Neutrophil (primary cell): ENCODE measurements around the gene FCER1G.

ENCODE experiments used
- H3K27ac ChIP-seq: fragments of 200-600 bp; sonication (generic); 2 replicates; pipeline ENCODE4 v1.5.1; 2016; ENCODE audit warnings: mild to moderate bottlenecking, moderate library complexity
- H3K27me3 ChIP-seq: fragments of 200-600 bp; sonication (generic); 2 replicates; pipeline ENCODE4 v1.6.0; 2016; ENCODE audit warnings: mild to moderate bottlenecking
- H3K36me3 ChIP-seq: fragments of 200-600 bp; sonication (generic); 2 replicates; pipeline ENCODE4 v1.5.1; 2017
- H3K4me1 ChIP-seq, 2 experiments: fragments of 200-600 bp in 1 of 2; sonication (generic) in 1 of 2; 1 replicate in 1 of 2; 2 replicates in 1 of 2; pipeline versions ENCODE4 v1.5.1 to v1.6.1; 2013 to 2016; ENCODE audit warnings: low read depth in 1 of 2, low read length in 1 of 2, mild to moderate bottlenecking in 1 of 2, moderate library complexity in 1 of 2; ENCODE audit not compliant: control insufficient read depth in 1 of 2, insufficient read depth in 1 of 2
- H3K4me3 ChIP-seq, 2 experiments: fragments of 200-600 bp in 1 of 2; sonication (generic) in 1 of 2; 1 replicate in 1 of 2; 2 replicates in 1 of 2; pipeline ENCODE4 v1.5.1; 2013 to 2016; ENCODE audit warnings: low read depth in 1 of 2, low read length in 1 of 2, mild to moderate bottlenecking in 1 of 2, moderate library complexity in 1 of 2
- H3K9me3 ChIP-seq: fragments of 200-600 bp; sonication (generic); 2 replicates; pipeline ENCODE4 v1.5.1; 2016
- CTCF ChIP-seq: fragments of 200-600 bp; sonication (generic); IDR thresholded peaks from 2 replicates; pipeline ENCODE4 v1.5.1; 2016; ENCODE audit warnings: antibody characterized with exemption

FCER1G gene

GRCh38 chr1:161193561-161194235 is 21.4 kb upstream of the FCER1G start:
- Histone ChIP-seq H3K4me1 (peaks cover 3 to 9% of the 10 kb centered on the region in 2 experiments), H3K27me3 (no peaks in the 10 kb centered on the region), H3K9me3 (no peaks in the 10 kb centered on the region), H3K36me3 (no peaks in the 10 kb centered on the region), H3K27ac (no peak overlapping the region), H3K4me3 (no peak overlapping the region)
- TF ChIP-seq CTCF: no peak

GRCh38 chr1:161195171-161195570 is 19.9 kb upstream of the FCER1G start:
- no peaks in the 10 kb centered on the region for H3K27me3 ChIP-seq
- no peaks in the 10 kb centered on the region for H3K36me3 ChIP-seq
- peaks cover 3 to 9% of the 10 kb centered on the region in 2 experiments for H3K4me1 ChIP-seq
- no peaks in the 10 kb centered on the region for H3K9me3 ChIP-seq
- H3K27ac ChIP-seq: no peak overlapping the region
- TF ChIP-seq CTCF: no peak
- no peak overlapping the region for H3K4me3 ChIP-seq

- Histone ChIP-seq H3K4me1 (peaks cover 8 to 12% of the 10 kb centered on the region in 2 experiments), H3K27me3 (no peaks in the 10 kb centered on the region), H3K36me3 (no peaks in the 10 kb centered on the region), H3K4me3 (no peak overlapping the region), H3K9me3 (no peaks in the 10 kb centered on the region), H3K27ac (no peak overlapping the region)
- no peak for TF ChIP-seq CTCF
Observed at GRCh38 chr1:161196111-161196510, 19.0 kb upstream of the FCER1G start.

- Histone ChIP-seq H3K27me3 (no peaks in the 10 kb centered on the region), H3K4me1 (peaks cover 13 to 19% of the 10 kb centered on the region in 2 experiments), H3K27ac (no peak overlapping the region), H3K36me3 (no peaks in the 10 kb centered on the region), H3K4me3 (no peak overlapping the region), H3K9me3 (no peaks in the 10 kb centered on the region)
- TF ChIP-seq CTCF: no peak
Observed at GRCh38 chr1:161196521-161197451, 18.3 kb upstream of the FCER1G start.

- H3K4me3 ChIP-seq: no peak overlapping the region
- no peaks in the 10 kb centered on the region for H3K9me3 ChIP-seq
- H3K27ac ChIP-seq: no peak overlapping the region
- H3K36me3 ChIP-seq: no peaks in the 10 kb centered on the region
- H3K4me1 ChIP-seq: peaks cover 14 to 17% of the 10 kb centered on the region in 2 experiments
- H3K27me3 ChIP-seq: no peaks in the 10 kb centered on the region
- no peak for TF ChIP-seq CTCF
Observed at GRCh38 chr1:161197560-161198193, 17.4 kb upstream of the FCER1G start.
